Endodermal cell (in vitro differentiated cells): Measurements from ENCODE around the gene ABTB2. TPM values are rescaled to one million over a fixed set of nuclear protein-coding genes. Genes with fewer than 3 reads are reported as not detected.

Experiments used
- DNase-seq: peaks from one replicate; pipeline ENCODE4 v3.0.0-alpha.2; 2017
- H3K27ac ChIP-seq: 2 replicates; pipeline ENCODE4 v1.5.1; 2013; ENCODE audit warnings: mild to moderate bottlenecking, low read depth, low read length, moderate library complexity
- H3K27me3 ChIP-seq: 2 replicates; pipeline ENCODE4 v1.6.1; 2013; ENCODE audit warnings: mild to moderate bottlenecking, low read length, moderate library complexity; ENCODE audit not compliant: insufficient read depth, control insufficient read depth, poor library complexity, severe bottlenecking
- H3K36me3 ChIP-seq: 2 replicates; pipeline ENCODE4 v1.7.0; 2013; ENCODE audit warnings: mild to moderate bottlenecking, low read length, moderate library complexity; ENCODE audit not compliant: control insufficient read depth, insufficient read depth
- H3K4me1 ChIP-seq: one replicate; pipeline ENCODE4 v1.7.0; 2013; ENCODE audit warnings: low read length; ENCODE audit not compliant: control insufficient read depth, insufficient read depth
- H3K4me3 ChIP-seq: 2 replicates; pipeline ENCODE4 v1.5.1; 2013; ENCODE audit warnings: mild to moderate bottlenecking, low read length, moderate library complexity
- H3K9ac ChIP-seq: 2 replicates; pipeline ENCODE4 v1.6.1; 2013; ENCODE audit warnings: mild to moderate bottlenecking, low read length, moderate library complexity; ENCODE audit not compliant: poor library complexity, severe bottlenecking; ENCODE audit errors: extremely low read depth
- H3K9me3 ChIP-seq: 2 replicates; pipeline ENCODE4 v1.6.1; 2013; ENCODE audit warnings: mild to moderate bottlenecking, low read length, moderate library complexity; ENCODE audit not compliant: control insufficient read depth
- H3K27ac Mint-ChIP-seq: 2 replicates; pipeline ENCODE4 v1.8.0; 2020; ENCODE audit warnings: mixed read lengths
- H3K27me3 Mint-ChIP-seq: 2 replicates; pipeline ENCODE4 v1.8.0; 2021; ENCODE audit warnings: mild to moderate bottlenecking, mixed read lengths; ENCODE audit not compliant: insufficient read depth
- H3K36me3 Mint-ChIP-seq: 2 replicates; pipeline ENCODE4 v1.8.0; 2020; ENCODE audit warnings: low read depth, mixed read lengths
- H3K4me1 Mint-ChIP-seq: 2 replicates; pipeline ENCODE4 v1.8.0; 2020; ENCODE audit warnings: mixed read lengths
- H3K4me3 Mint-ChIP-seq: 2 replicates; pipeline ENCODE4 v1.8.0; 2020; ENCODE audit warnings: mild to moderate bottlenecking, moderate library complexity, mixed read lengths
- H3K9me3 Mint-ChIP-seq: 2 replicates; pipeline ENCODE4 v1.8.0; 2020; ENCODE audit warnings: mild to moderate bottlenecking, mixed read lengths
- WGBS, 2 experiments: methylation state at CpG; one replicate each; pipeline versions ENCODE4 v1.1.5 to v1.1.7; 2013; ENCODE audit warnings: missing lambda C conversion rate in 2 of 2, mixed read lengths in 1 of 2; ENCODE audit not compliant: insufficient coverage in 1 of 2, insufficient read length in 1 of 2; 5-methylcytosine and 5-hydroxymethylcytosine counted together
- total RNA-seq, 2 donors: library from RNA; stranded (reverse); fragmentation: NEBNext Ultra II Directional in 1 of 2; extraction: Animal tissue kit (Norgen Biotek cat#: 25700) in 1 of 2; gene quantifications; 2 replicates in 1 of 2; 3 replicates in 1 of 2; pipeline ENCODE4 v1.2.1, GENCODE V29; 2021
- TF ChIP-seq, protein P1 (sequence below): fragments of 200-600 bp; sonication (generic); conservative IDR thresholded peaks from 2 replicates; pipeline ENCODE4 v1.5.0; 2021; ENCODE audit warnings: antibody characterized with exemption, mild to moderate bottlenecking

Gene ABTB2
- total RNA-seq, 2 donors from 2014 or later = 2.9 to 5.2 TPM

DNA sequence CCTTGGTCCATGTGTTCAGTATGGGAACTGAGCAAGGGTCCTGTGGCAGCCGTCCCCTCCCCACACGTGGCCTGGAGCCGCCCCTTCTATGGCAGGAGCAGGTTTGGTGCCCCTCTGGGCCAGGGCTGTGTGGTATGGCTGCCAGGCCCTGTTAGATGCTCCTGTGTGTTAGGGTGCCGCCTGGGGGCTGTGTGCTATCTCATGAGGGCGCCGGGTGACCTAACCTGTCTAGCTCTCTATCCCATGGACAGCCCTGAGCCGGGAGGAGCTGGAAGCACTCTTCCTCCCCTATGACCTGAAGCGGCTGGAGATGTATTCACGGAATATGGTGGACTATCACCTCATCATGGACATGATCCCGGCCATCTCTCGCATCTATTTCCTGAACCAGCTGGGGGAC, 217.7 kb downstream of the ABTB2 start:
- H3K4me1 Mint-ChIP-seq = no peaks in the 10 kb centered on the region
- Histone ChIP-seq H3K27ac (no peak overlapping the region), H3K27me3 (no peaks in the 10 kb centered on the region), H3K9me3 (no peaks in the 10 kb centered on the region), H3K4me3 (no peak overlapping the region), H3K4me1 (no peaks in the 10 kb centered on the region), H3K36me3 (peaks cover 85% of the 10 kb centered on the region), H3K9ac (no peak overlapping the region)
- DNase-seq = no peak
- TF ChIP-seq, protein P1, sequence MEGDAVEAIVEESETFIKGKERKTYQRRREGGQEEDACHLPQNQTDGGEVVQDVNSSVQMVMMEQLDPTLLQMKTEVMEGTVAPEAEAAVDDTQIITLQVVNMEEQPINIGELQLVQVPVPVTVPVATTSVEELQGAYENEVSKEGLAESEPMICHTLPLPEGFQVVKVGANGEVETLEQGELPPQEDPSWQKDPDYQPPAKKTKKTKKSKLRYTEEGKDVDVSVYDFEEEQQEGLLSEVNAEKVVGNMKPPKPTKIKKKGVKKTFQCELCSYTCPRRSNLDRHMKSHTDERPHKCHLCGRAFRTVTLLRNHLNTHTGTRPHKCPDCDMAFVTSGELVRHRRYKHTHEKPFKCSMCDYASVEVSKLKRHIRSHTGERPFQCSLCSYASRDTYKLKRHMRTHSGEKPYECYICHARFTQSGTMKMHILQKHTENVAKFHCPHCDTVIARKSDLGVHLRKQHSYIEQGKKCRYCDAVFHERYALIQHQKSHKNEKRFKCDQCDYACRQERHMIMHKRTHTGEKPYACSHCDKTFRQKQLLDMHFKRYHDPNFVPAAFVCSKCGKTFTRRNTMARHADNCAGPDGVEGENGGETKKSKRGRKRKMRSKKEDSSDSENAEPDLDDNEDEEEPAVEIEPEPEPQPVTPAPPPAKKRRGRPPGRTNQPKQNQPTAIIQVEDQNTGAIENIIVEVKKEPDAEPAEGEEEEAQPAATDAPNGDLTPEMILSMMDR = no peak
- WGBS, 2 experiments = 93 to 95% methylated on average over 6 to 11 of the region's 11 CpGs
- H3K27ac Mint-ChIP-seq = no peak overlapping the region
- no peaks in the 10 kb centered on the region for H3K27me3 Mint-ChIP-seq
- H3K4me3 Mint-ChIP-seq = no peak overlapping the region
- peaks cover 76% of the 10 kb centered on the region for H3K36me3 Mint-ChIP-seq
- no peaks in the 10 kb centered on the region for H3K9me3 Mint-ChIP-seq

DNA sequence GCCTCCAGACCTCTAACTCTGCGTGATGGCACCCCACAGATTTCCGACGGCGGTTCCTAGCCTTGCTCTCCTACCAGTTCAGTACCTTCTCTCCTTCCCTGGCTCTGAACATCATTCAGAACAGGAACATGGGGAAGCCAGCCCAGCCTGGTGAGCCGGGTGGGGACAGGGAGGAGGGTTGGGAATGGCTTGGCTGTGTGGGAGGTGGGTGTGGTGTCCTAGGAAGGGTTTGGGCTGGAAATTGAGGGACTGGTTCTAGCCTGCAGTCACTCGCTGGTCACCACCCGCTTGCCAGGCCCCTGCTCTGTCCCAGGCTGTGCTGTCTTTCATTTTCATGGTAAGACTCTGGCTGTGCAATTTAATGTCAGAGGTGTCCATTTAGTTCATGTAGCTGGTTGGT, 218.5 kb downstream of the ABTB2 start:
- H3K9ac ChIP-seq = no peak overlapping the region
- Mint-ChIP-seq H3K27ac (no peak overlapping the region), H3K9me3 (no peaks in the 10 kb centered on the region), H3K4me3 (no peak overlapping the region), H3K4me1 (no peaks in the 10 kb centered on the region), H3K27me3 (no peaks in the 10 kb centered on the region), H3K36me3 (peaks cover 79% of the 10 kb centered on the region)
- 92 to 100% methylated on average over 2 to 7 of the region's 7 CpGs for WGBS, 2 experiments
- no peak for DNase-seq
- TF ChIP-seq, protein P1 = no peak
- no peaks in the 10 kb centered on the region for H3K9me3 ChIP-seq
- H3K27me3 ChIP-seq = no peaks in the 10 kb centered on the region
- H3K36me3 ChIP-seq = peaks cover 82% of the 10 kb centered on the region
- H3K4me3 ChIP-seq = no peak overlapping the region
- no peak overlapping the region for H3K27ac ChIP-seq
- H3K4me1 ChIP-seq = no peaks in the 10 kb centered on the region

DNA sequence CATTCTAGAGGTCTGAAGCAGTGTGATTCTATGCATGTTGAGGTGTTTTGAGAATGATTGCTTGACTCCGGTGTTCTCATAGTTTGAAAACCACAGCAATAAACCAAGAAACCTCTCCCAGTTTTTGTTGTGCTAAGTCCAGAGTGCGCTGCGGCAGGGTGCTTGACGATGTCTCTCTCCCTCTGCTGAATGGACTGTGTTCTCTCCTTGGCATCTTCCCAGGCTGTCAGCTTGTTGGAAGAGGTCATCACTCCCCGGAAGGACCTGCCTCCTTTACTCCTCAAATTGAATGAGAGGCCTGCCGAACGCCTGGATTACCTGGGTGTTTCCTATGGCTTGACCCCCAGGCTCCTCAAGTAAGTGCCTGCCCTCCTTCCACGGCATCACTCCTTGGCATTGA, 221.4 kb downstream of the ABTB2 start:
- no peaks in the 10 kb centered on the region for H3K4me1 Mint-ChIP-seq
- no peaks in the 10 kb centered on the region for H3K27me3 Mint-ChIP-seq
- peaks cover 80% of the 10 kb centered on the region for H3K36me3 Mint-ChIP-seq
- H3K9me3 Mint-ChIP-seq = no peaks in the 10 kb centered on the region
- no peaks in the 10 kb centered on the region for H3K4me1 ChIP-seq
- no peak overlapping the region for H3K27ac Mint-ChIP-seq
- no peak overlapping the region for H3K4me3 Mint-ChIP-seq
- H3K9me3 ChIP-seq = no peaks in the 10 kb centered on the region
- H3K27me3 ChIP-seq = no peaks in the 10 kb centered on the region
- no peak overlapping the region for H3K4me3 ChIP-seq
- H3K36me3 ChIP-seq = peaks cover 82% of the 10 kb centered on the region
- no peak for DNase-seq
- TF ChIP-seq, protein P1 = no peak
- no peak overlapping the region for H3K9ac ChIP-seq
- no peak overlapping the region for H3K27ac ChIP-seq
- 92 to 95% methylated on average over 3 to 8 of the region's 8 CpGs for WGBS, 2 experiments
